NCI-H2196 (cell line): Measurements from ENCODE around the gene PADI4.

Experiments
- DNase-seq: peaks from one replicate; lab custom pipeline; 2025; ENCODE audit not compliant: unreplicated experiment; lab: John Stamatoyannopoulos, UW

Gene PADI4

GRCh38 chr1:17347769-17348592, 40.0 kb downstream of the PADI4 start:
- DNase-seq, result no peak

- DNase-seq, result no peak
These were observed 40.7 kb downstream of the PADI4 start for GRCh38 chr1:17348593-17349234.

DNA sequence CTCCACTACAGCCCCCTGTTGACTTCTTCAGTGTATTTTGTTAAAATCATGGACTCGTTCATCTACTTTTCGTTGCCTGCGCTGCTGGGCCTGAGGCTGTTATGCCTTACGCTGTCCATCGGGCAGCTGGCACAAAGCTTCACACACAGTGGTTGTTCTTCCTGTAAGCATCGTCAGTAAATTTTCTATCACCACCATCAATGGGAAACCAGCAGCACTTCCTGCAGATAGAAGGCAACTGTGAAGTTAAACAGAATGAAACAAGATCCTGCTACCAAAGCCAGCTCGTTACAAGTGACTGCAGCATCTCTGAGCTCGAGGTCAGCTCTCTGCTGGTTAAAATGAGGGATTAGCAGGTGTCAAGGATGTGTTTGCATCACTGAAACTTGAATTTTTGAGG, 42.1 kb downstream of the PADI4 start:
- no peak for DNase-seq

- DNase-seq, result no peak
These were observed 43.0 kb downstream of the PADI4 start for GRCh38 chr1:17350928-17351446.

GRCh38 chr1:17351598-17352324, 43.8 kb downstream of the PADI4 start:
- no peak for DNase-seq

- DNase-seq, result no peak
These were observed 44.5 kb downstream of the PADI4 start for GRCh38 chr1:17352419-17352909.

DNA sequence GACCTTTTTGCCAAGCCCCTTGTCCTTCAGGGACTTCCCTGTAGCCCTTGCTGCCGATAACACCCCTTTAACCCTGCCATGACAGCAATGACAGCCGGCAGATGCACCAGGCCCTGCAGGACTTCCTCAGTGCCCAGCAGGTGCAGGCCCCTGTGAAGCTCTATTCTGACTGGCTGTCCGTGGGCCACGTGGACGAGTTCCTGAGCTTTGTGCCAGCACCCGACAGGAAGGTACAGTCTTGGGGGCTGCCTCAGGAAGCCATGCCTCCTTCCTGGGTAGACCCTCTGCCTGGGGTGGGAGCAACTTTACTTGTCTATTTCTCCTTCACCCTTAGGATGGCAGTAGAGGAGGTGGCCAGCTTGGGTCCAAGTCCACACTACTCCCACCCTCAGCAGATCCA, 47.9 kb downstream of the PADI4 start:
- DNase-seq, result no peak

DNA sequence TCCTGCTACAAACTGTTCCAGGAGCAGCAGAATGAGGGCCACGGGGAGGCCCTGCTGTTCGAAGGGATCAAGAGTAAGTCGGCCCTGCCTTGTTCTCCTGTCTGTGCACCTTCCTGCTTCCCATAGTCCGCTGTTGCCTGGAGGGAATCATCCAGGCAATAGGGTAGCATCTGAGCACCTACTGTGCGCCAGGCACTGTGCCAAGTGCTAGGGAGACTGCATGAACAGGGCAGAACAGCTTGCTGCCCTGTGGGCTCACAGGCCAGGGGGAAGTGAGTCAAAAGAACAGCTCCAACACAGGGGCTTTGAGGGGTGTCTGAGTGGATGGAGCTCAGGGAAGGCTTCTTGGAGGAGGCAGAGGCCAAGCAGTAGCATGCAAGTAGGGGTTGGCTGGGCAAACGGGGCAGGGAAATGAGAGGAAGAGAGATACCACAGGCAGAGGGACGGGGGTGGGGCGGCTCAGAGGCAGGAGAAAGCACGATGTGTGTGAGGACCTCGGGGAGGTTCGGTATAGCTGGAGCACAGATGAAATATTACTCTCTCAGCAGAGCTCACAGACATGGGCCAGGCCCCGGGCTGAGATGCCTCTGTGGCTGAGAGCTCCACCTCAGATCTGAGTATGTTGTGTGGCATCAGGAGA, 48.5 kb downstream of the PADI4 start:
- no peak for DNase-seq

GRCh38 chr1:17358557-17358956, 50.6 kb downstream of the PADI4 start:
- DNase-seq, result no peak

GRCh38 chr1:17359031-17359430, 51.0 kb downstream of the PADI4 start:
- DNase-seq, result no peak

DNA sequence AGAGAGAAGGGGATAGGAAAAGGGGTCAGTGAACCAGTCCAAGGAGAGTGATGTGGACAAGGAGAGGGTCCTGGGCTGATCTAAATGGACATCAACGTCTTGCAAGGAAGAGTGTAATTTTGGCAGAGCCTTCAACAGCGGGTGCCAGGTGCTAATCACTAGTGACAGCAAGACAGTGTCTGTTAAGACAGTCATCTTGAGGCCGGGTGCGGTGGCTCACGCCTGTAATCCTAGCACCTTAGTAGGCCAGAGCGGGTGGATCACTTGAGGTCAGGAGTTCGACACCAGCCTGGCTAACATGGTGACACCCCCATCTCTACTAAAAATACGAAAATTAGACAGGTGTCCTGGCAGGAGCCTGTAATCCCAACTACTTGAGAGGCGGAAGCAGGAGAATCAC, 51.8 kb downstream of the PADI4 start:
- no peak for DNase-seq

GRCh38 chr1:17360272-17360956, 52.4 kb downstream of the PADI4 start:
- DNase-seq, result no peak

- no peak for DNase-seq
These were observed 53.7 kb downstream of the PADI4 start for GRCh38 chr1:17361687-17362086.

GRCh38 chr1:17363351-17363750, 55.4 kb downstream of the PADI4 start:
- DNase-seq, result no peak

- DNase-seq, result no peak
These were observed 55.8 kb downstream of the PADI4 start for GRCh38 chr1:17363771-17364170.

- DNase-seq, result no peak
These were observed 57.3 kb downstream of the PADI4 start for GRCh38 chr1:17365293-17365692.

- DNase-seq, result no peak
These were observed 61.5 kb downstream of the PADI4 start for GRCh38 chr1:17369466-17369865.

DNA sequence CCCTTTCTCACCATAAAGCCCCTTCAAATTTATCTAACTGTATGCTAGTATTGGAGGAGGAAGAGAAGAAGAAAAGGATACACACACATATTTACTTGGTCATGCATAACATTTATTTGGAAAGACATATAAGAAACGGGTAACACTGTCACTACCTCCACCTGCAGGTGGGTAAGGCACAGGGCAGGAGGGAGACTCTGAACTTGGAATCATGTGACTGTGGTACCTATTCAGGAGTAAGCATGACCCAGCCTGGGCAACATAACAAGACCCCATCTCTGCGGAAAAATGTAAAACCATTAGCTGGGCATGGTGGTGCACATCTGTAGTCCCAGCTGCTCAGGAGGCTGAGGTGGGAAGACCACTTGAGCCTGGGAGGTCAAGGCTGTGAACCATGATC, 62.6 kb downstream of the PADI4 start:
- DNase-seq, result no peak

DNA sequence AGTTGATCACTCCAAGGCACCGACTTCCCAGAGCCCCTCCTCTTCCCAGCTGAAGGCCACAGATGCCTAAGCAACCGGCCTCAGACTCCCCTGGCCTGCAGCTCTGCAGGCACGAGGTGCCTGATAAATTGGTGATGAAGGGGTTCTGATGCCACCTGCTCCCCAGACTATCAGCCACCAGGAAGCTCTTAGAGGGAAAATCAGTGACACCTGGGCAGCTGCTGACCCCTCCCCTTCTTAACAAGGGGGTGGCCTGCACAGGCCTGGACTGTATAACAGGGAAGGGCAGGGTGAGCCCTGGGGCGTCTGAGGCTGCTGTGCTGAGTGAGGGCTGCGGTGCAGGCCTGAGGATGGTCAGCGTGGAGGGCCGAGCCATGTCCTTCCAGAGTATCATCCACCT, 63.9 kb downstream of the PADI4 start, which contains the start of gene PADI6:
Gene PADI6 (plus strand): TSS at position 301 of the 400 bp plus-strand sequence. CDS start 50 bp downstream, at position 351.
- no peak for DNase-seq

DNA sequence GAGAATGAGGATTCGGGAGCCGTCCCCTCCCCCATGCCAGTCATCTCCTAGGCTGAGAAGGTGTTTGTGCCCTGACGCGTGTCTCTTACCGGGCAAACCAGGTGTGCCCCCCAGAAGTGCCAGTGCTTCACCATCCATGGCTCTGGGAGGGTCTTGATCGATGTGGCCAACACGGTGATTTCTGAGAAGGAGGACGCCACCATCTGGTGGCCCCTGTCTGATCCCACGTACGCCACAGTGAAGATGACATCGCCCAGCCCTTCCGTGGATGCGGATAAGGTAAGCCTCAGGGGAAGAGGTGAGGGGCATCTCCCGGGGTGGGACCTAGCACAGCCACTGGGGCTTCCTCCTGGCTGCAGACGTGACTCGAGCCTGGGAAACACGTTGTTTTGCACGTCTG, 65.0 kb downstream of the PADI4 start:
- no peak for DNase-seq
